ENCODE results near the gene MAP3K1.

Gene MAP3K1

GRCh38 chr5:56786346-56786745 lies 29.0 kb upstream of the MAP3K1 start:
- no peak for TF ChIP-seq CTCF (conservative IDR thresholded peaks at IDR 0.05; ENCODE audit: control insufficient read depth, insufficient read depth, low read depth, low read length)
- DNase-seq (ENCODE audit: low read depth) = no peak
- no peak overlapping the region for H3K4me3 ChIP-seq (ENCODE audit: control insufficient read depth, low read depth, low read length)

- no peak for TF ChIP-seq CTCF (conservative IDR thresholded peaks at IDR 0.05; ENCODE audit: control insufficient read depth, insufficient read depth, low read depth, low read length)
- DNase-seq (ENCODE audit: low read depth) = no peak
- H3K4me3 ChIP-seq (ENCODE audit: control insufficient read depth, low read depth, low read length) = no peak overlapping the region
Observed at GRCh38 chr5:56791396-56791795, 24.0 kb upstream of the MAP3K1 start.

DNA sequence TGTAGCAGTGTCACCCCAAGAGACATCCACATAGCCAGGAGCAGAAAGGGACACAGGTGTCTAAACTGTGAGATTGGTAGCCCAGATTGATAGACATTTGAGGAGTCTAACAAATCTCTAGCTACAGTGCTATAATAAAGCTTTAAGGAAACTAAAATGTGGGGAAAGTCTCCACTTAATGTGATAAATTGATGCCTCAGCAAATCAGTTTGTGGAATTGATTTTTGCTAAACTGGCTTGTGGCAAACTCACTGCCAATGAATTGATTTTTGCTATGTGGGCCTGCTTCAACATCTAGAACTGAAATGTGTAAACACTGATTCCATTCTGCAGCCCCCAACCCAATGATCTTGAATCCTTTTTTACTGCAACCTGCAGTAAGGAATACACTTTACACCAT lies 16.8 kb upstream of the MAP3K1 start:
- TF ChIP-seq CTCF (conservative IDR thresholded peaks at IDR 0.05; ENCODE audit: control insufficient read depth, insufficient read depth, low read depth, low read length) = no peak
- no peak for DNase-seq (ENCODE audit: low read depth)
- no peak overlapping the region for H3K4me3 ChIP-seq (ENCODE audit: control insufficient read depth, low read depth, low read length)

DNA sequence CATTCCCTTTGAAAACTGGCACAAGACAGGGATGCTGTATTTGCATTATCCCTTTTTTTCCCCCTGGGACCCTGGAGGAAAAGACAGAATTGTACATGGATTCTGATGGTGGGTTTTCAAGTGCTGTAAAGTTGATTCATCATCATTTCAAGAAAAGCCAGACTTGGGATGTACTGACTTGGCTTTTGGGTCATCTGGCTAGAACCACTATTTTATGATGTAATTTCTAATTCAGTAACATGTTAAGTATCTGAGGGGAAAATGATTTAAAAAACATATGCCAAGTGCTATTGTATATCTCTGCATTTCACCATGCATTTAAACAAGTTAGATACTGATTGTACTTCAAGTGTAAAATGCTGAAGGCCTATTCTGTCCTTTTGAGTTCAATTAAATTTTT lies 15.2 kb upstream of the MAP3K1 start:
- H3K4me3 ChIP-seq (ENCODE audit: control insufficient read depth, low read depth, low read length) = no peak overlapping the region
- TF ChIP-seq CTCF (conservative IDR thresholded peaks at IDR 0.05; ENCODE audit: control insufficient read depth, insufficient read depth, low read depth, low read length) = no peak
- no peak for DNase-seq (ENCODE audit: low read depth)

DNA sequence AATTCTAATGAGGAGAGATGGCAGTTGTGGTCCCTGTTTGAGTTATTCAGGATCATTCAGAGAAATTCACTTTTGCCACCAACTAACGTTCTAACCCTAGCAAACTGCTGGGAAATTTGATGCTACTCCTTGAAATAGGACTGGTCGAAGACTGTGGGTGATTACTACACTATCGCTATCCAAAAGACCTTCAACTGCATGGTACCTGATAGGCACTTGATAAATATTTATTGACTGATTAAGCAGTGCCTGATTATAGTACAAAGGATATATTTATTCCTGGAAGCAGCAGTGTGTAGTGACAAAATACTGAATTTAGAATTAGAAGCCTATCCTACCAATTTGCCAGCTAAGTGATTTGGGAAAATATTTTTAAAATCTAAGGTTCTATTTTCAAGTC lies 14.1 kb upstream of the MAP3K1 start:
- TF ChIP-seq CTCF (conservative IDR thresholded peaks at IDR 0.05; ENCODE audit: control insufficient read depth, insufficient read depth, low read depth, low read length) = no peak
- no peak overlapping the region for H3K4me3 ChIP-seq (ENCODE audit: control insufficient read depth, low read depth, low read length)
- no peak for DNase-seq (ENCODE audit: low read depth)

- H3K4me3 ChIP-seq (ENCODE audit: control insufficient read depth, low read depth, low read length) = no peak overlapping the region
- TF ChIP-seq CTCF (conservative IDR thresholded peaks at IDR 0.05; ENCODE audit: control insufficient read depth, insufficient read depth, low read depth, low read length) = no peak
- DNase-seq (ENCODE audit: low read depth) = no peak
Observed at GRCh38 chr5:56802205-56802604, 13.1 kb upstream of the MAP3K1 start.

DNA sequence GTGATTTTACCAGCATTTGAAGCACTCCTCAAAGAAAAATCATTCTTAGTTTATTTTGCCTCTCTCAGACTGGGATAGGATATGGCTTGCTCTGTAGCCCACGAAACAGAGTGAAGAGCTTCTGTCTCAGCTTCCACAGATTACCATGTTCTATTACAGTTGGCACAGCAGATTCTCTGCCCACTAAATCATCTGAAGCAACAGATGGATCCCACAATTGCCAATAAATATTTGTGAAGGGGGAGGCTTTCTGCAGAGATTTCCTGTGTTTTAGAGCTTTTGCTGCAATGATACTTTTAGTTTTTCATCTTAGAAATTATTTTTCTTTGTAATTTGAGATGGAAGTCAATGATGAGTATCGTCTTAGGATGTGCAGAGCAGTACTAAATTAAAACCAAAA lies 12.3 kb upstream of the MAP3K1 start:
- TF ChIP-seq CTCF (conservative IDR thresholded peaks at IDR 0.05; ENCODE audit: control insufficient read depth, insufficient read depth, low read depth, low read length) = no peak
- no peak for DNase-seq (ENCODE audit: low read depth)
- no peak overlapping the region for H3K4me3 ChIP-seq (ENCODE audit: control insufficient read depth, low read depth, low read length)

Data from fibroblast of mammary gland (primary cell).